ENCODE measurements around the gene CYTH2.

CYTH2 gene

GRCh38 chr19:48451624-48452023 lies 17.5 kb upstream of the CYTH2 start:
- TF ChIP-seq EZH2phosphoT487 (conservative IDR thresholded peaks at IDR 0.05; ENCODE audit: low read length) (no peak), CTCF (IDR thresholded peaks at IDR 0.05; ENCODE audit: insufficient read depth, low read length, poor library complexity, severe bottlenecking) (no peak)
- H3K9me3 ChIP-seq (ENCODE audit: insufficient read depth, low read length): no peaks in the 10 kb centered on the region
- no peak overlapping the region for H3K4me2 ChIP-seq (ENCODE audit: low read depth, low read length, poor library complexity, severe bottlenecking)
- H3K9ac ChIP-seq (ENCODE audit: low read length): no peak overlapping the region
- no peaks in the 10 kb centered on the region for H3F3A ChIP-seq (ENCODE audit: insufficient read depth)
- H2AFZ ChIP-seq (ENCODE audit: low read depth, low read length, severe bottlenecking): no peak overlapping the region
- H3K36me3 ChIP-seq (ENCODE audit: low read length): 0 out of 2 replicates have a peak, but pooled peaks cover 10% of the 10 kb centered on the region
- H4K20me1 ChIP-seq (ENCODE audit: low read depth, low read length): no peaks in the 10 kb centered on the region
- H3K9me2 ChIP-seq (replicated peaks; ENCODE audit: insufficient read depth, low read length): no peaks in the 10 kb centered on the region
- no peak overlapping the region for H3K27ac ChIP-seq (ENCODE audit: low read depth, low read length)
- no peaks in the 10 kb centered on the region for H3K27me3 ChIP-seq (ENCODE audit: low read length)
- H3K4me3 ChIP-seq (ENCODE audit: insufficient read depth, low read length, poor library complexity, severe bottlenecking): no peak overlapping the region
- peaks cover 22% of the 10 kb centered on the region for H3K79me2 ChIP-seq (ENCODE audit: insufficient read depth, low read length)

GRCh38 chr19:48452289-48453190 lies 16.6 kb upstream of the CYTH2 start:
- Histone ChIP-seq H3K36me3 (ENCODE audit: low read length) (0 out of 2 replicates have a peak, but pooled peaks cover 9% of the 10 kb centered on the region), H3F3A (ENCODE audit: insufficient read depth) (no peaks in the 10 kb centered on the region), H3K9me3 (ENCODE audit: insufficient read depth, low read length) (no peaks in the 10 kb centered on the region), H3K79me2 (ENCODE audit: insufficient read depth, low read length) (peaks cover 17% of the 10 kb centered on the region), H3K27me3 (ENCODE audit: low read length) (no peaks in the 10 kb centered on the region), H3K9me2 (replicated peaks; ENCODE audit: insufficient read depth, low read length) (no peaks in the 10 kb centered on the region), H3K9ac (ENCODE audit: low read length) (no peak overlapping the region), H3K4me3 (ENCODE audit: insufficient read depth, low read length, poor library complexity, severe bottlenecking) (no peak overlapping the region), H4K20me1 (ENCODE audit: low read depth, low read length) (no peaks in the 10 kb centered on the region), H3K4me2 (ENCODE audit: low read depth, low read length, poor library complexity, severe bottlenecking) (no peak overlapping the region), H2AFZ (ENCODE audit: low read depth, low read length, severe bottlenecking) (no peak overlapping the region), H3K27ac (ENCODE audit: low read depth, low read length) (no peak overlapping the region)
- TF ChIP-seq CTCF (IDR thresholded peaks at IDR 0.05; ENCODE audit: insufficient read depth, low read length, poor library complexity, severe bottlenecking) (no peak), EZH2phosphoT487 (conservative IDR thresholded peaks at IDR 0.05; ENCODE audit: low read length) (no peak)

- H3K9ac ChIP-seq (ENCODE audit: low read length): no peak overlapping the region
- no peaks in the 10 kb centered on the region for H4K20me1 ChIP-seq (ENCODE audit: low read depth, low read length)
- TF ChIP-seq CTCF (IDR thresholded peaks at IDR 0.05; ENCODE audit: insufficient read depth, low read length, poor library complexity, severe bottlenecking): no peak
- TF ChIP-seq EZH2phosphoT487 (conservative IDR thresholded peaks at IDR 0.05; ENCODE audit: low read length): no peak
- H3K9me3 ChIP-seq (ENCODE audit: insufficient read depth, low read length): no peaks in the 10 kb centered on the region
- peaks cover 5% of the 10 kb centered on the region for H3K79me2 ChIP-seq (ENCODE audit: insufficient read depth, low read length)
- H3K9me2 ChIP-seq (replicated peaks; ENCODE audit: insufficient read depth, low read length): no peaks in the 10 kb centered on the region
- H3K36me3 ChIP-seq (ENCODE audit: low read length): no peaks in the 10 kb centered on the region
- no peak overlapping the region for H3K4me3 ChIP-seq (ENCODE audit: insufficient read depth, low read length, poor library complexity, severe bottlenecking)
- H2AFZ ChIP-seq (ENCODE audit: low read depth, low read length, severe bottlenecking): no peak overlapping the region
- H3K4me2 ChIP-seq (ENCODE audit: low read depth, low read length, poor library complexity, severe bottlenecking): no peak overlapping the region
- H3K27me3 ChIP-seq (ENCODE audit: low read length): no peaks in the 10 kb centered on the region
- no peaks in the 10 kb centered on the region for H3F3A ChIP-seq (ENCODE audit: insufficient read depth)
- H3K27ac ChIP-seq (ENCODE audit: low read depth, low read length): no peak overlapping the region
These were observed 14.9 kb upstream of the CYTH2 start for GRCh38 chr19:48454150-48454730.
